ENCODE measurements around the gene APOBEC3B.

Gene APOBEC3B

GRCh38 chr22:39039306-39040126 lies 57.4 kb downstream of the APOBEC3B start:
- no peak for DNase-seq

- DNase-seq, result peak; percentile 29
Measured at GRCh38 chr22:39040155-39040537, 58.0 kb downstream of the APOBEC3B start.

GRCh38 chr22:39040538-39041296 lies 58.6 kb downstream of the APOBEC3B start, which contains the start of gene APOBEC3F:
Gene APOBEC3F (plus strand): TSS chr22:39040864. CDS start chr22:39040961, 97 bp downstream.
- DNase-seq, result peak; percentile 67

- no peak for DNase-seq
Measured at GRCh38 chr22:39041908-39042307, 59.8 kb downstream of the APOBEC3B start.
